Mesodermal cell (in vitro differentiated cells): ENCODE measurements around the gene RTN3.

Source experiments
- H3K27ac ChIP-seq: 2 replicates; pipeline ENCODE4 v1.7.0; 2013; ENCODE audit warnings: mild to moderate bottlenecking, low read depth, low read length, moderate library complexity; ENCODE audit not compliant: severe bottlenecking
- H3K36me3 ChIP-seq: 2 replicates; pipeline ENCODE4 v1.7.1; 2013; ENCODE audit warnings: mild to moderate bottlenecking, low read length, moderate library complexity; ENCODE audit not compliant: control insufficient read depth, insufficient read depth
- H3K4me1 ChIP-seq: one replicate; pipeline ENCODE4 v1.7.1; 2013; ENCODE audit warnings: mild to moderate bottlenecking, low read length; ENCODE audit not compliant: insufficient read depth, control insufficient read depth, poor library complexity, severe bottlenecking
- H3K4me3 ChIP-seq: 2 replicates; pipeline ENCODE4 v1.7.0; 2013; ENCODE audit warnings: low read length, control low read depth, mild to moderate bottlenecking; ENCODE audit not compliant: insufficient read depth, poor library complexity, severe bottlenecking; ENCODE audit errors: extremely low read depth
- H3K9me3 ChIP-seq: 2 replicates; pipeline ENCODE4 v1.7.1; 2013; ENCODE audit warnings: mild to moderate bottlenecking, low read length, moderate library complexity; ENCODE audit not compliant: control insufficient read depth
- WGBS, 2 experiments: methylation state at CpG; one replicate each; pipeline ENCODE4 v1.1.5; 2013; ENCODE audit warnings: missing lambda C conversion rate in 2 of 2; ENCODE audit not compliant: insufficient coverage in 2 of 2; 5-methylcytosine and 5-hydroxymethylcytosine counted together

RTN3 gene

GRCh38 chr11:63667995-63668795 lies 13.1 kb upstream of the RTN3 start:
- peaks cover 18% of the 10 kb centered on the region for H3K4me1 ChIP-seq
- H3K27ac ChIP-seq = peak overlapping the region; percentile 36
- no peaks in the 10 kb centered on the region for H3K9me3 ChIP-seq
- H3K36me3 ChIP-seq = peaks cover 6% of the 10 kb centered on the region
- WGBS, 2 experiments = 33% methylated on average over 1 of the region's 3 CpGs; no CpG with 5 or more reads in 1 of the 2 experiments
- no peak overlapping the region for H3K4me3 ChIP-seq

- WGBS, 2 experiments = 86% methylated on average over 6 of the region's 7 CpGs
- peaks cover 6% of the 10 kb centered on the region for H3K36me3 ChIP-seq
- H3K4me3 ChIP-seq = peak overlapping the region; percentile 66
- H3K4me1 ChIP-seq = peaks cover 14% of the 10 kb centered on the region
- no peak overlapping the region for H3K27ac ChIP-seq
- no peaks in the 10 kb centered on the region for H3K9me3 ChIP-seq
Observed at GRCh38 chr11:63670096-63670432, 11.2 kb upstream of the RTN3 start.

GRCh38 chr11:63670433-63671321 lies 10.6 kb upstream of the RTN3 start:
- peaks cover 14% of the 10 kb centered on the region for H3K4me1 ChIP-seq
- peaks cover 6% of the 10 kb centered on the region for H3K36me3 ChIP-seq
- peak overlapping the region; percentile 66 for H3K4me3 ChIP-seq
- H3K27ac ChIP-seq = peak overlapping the region; percentile 59
- 7 to 9% methylated on average over 56 to 57 of the region's 63 CpGs for WGBS, 2 experiments
- H3K9me3 ChIP-seq = no peaks in the 10 kb centered on the region

DNA sequence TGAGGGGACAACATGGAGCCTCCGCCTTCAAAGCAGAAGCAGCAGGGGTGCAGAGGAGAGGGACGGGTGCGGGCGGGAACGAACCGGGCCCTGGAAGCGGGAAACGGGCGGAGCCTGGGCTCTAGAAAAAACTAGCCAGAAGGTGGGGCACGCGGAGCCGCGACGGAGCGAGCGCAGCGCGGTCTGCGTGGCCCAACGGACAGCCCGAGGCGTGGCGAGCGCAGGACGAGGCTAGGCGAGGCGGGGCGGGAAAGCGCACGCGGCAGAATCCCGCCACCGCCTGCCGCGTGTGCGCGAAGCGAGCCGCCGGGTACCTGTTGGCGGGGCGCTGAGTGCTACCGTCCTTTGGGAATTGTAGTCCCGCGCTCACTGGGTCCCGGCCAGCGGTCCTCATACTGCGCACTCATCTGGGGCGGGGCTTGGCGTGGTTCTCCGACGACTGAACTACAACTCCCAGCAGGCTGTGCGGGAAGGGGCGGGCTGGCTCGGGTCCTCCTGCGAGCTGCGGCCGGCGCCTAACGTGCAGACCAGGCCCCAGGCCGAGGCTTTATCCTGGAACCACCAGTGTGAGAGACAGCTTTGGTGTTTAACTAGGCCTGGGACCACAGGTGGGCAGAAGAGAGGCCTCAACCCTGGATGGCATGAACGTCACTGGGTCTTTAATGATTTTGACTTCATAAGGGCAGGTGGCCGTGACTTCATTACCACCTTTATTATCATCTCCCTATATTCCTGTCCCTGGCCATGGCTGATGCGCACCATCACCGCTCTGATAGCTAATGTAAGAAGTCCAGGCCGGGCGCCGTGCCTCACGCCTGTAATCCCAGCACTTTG lies 9.8 kb upstream of the RTN3 start, which contains the start of gene ATL3:
ATL3 (minus strand) TSS at position 55 of the 834 bp plus-strand sequence; CDS start at position 14, 41 bp downstream.
- H3K9me3 ChIP-seq = no peaks in the 10 kb centered on the region
- peaks cover 6% of the 10 kb centered on the region for H3K36me3 ChIP-seq
- H3K4me3 ChIP-seq = peak within 1 kb of the TSS; percentile 66
- H3K4me1 ChIP-seq = peaks cover 14% of the 10 kb centered on the region
- 12 to 13% methylated on average over 66 to 69 of the region's 69 CpGs for WGBS, 2 experiments
- peak within 1 kb of the TSS; percentile 59 for H3K27ac ChIP-seq

DNA sequence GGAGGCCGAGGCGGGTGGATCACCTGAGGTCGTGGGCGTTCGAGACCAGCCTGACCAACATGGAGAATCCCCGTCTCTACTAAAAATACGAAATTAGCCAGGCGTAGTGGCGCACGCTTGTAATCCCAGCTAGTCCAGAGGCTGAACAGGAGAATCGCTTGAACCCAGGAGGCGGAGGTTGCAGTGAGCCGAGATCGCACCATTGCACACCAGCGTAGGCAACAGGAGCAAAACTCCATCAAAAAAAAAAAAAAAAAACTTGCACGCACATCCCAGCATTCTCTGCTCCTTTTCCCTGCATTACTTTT lies 9.2 kb upstream of the RTN3 start:
- H3K9me3 ChIP-seq = no peaks in the 10 kb centered on the region
- peaks cover 2% of the 10 kb centered on the region for H3K36me3 ChIP-seq
- WGBS, 2 experiments = 96 to 97% methylated on average over 14 to 15 of the region's 16 CpGs
- H3K4me1 ChIP-seq = peaks cover 12% of the 10 kb centered on the region
- H3K27ac ChIP-seq = no peak overlapping the region
- no peak overlapping the region for H3K4me3 ChIP-seq

- Histone ChIP-seq H3K9me3 (no peaks in the 10 kb centered on the region), H3K36me3 (peaks cover 2% of the 10 kb centered on the region), H3K4me1 (peaks cover 3% of the 10 kb centered on the region), H3K27ac (no peak overlapping the region), H3K4me3 (no peak overlapping the region)
- WGBS, 2 experiments = no CpG with 5 or more reads among the region's 1 CpG
Observed at GRCh38 chr11:63672936-63673539, 8.3 kb upstream of the RTN3 start.

GRCh38 chr11:63673579-63673978 lies 7.7 kb upstream of the RTN3 start:
- H3K36me3 ChIP-seq = peaks cover 2% of the 10 kb centered on the region
- no peak overlapping the region for H3K4me3 ChIP-seq
- H3K9me3 ChIP-seq = no peaks in the 10 kb centered on the region
- WGBS, 2 experiments = 80% methylated on average over 1 of the region's 4 CpGs; no CpG with 5 or more reads in 1 of the 2 experiments
- no peak overlapping the region for H3K27ac ChIP-seq
- no peaks in the 10 kb centered on the region for H3K4me1 ChIP-seq

DNA sequence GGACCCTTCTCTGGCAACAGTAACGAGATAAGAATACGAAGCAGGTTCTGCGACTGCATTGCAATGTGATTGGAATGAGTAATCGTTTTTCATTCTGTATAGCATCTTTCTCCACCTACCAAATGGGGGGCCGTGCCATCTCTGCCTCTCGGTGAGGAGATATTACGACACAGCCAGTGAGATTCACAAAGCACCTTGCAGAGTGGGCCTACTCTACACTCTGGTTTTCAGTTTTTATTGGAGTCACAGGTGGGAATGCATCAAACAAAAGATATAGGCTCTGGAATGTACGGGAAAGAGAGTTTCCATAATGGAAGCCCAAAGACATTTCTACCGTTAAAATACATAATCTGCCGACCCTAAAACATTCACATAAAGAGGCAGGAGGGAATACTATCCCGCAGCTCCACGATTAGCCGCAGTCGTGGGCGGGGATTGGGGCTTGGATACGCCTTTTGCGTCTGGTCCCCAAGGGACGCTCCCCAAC lies 423 bp upstream of the RTN3 start:
- Histone ChIP-seq H3K36me3 (peaks cover 2% of the 10 kb centered on the region), H3K4me3 (peak overlapping the region; percentile 91), H3K4me1 (peaks cover 8% of the 10 kb centered on the region), H3K9me3 (no peaks in the 10 kb centered on the region), H3K27ac (no peak overlapping the region)
- WGBS, 2 experiments = 10 to 25% methylated on average over 11 to 17 of the region's 18 CpGs

- Histone ChIP-seq H3K4me1 (peaks cover 8% of the 10 kb centered on the region), H3K36me3 (peaks cover 2% of the 10 kb centered on the region)
- WGBS, 2 experiments = 2% methylated on average over 12 to 14 of the region's 19 CpGs
Observed at GRCh38 chr11:63682066-63683021, 1.0 kb downstream of the RTN3 start.

More at GRCh38 chr11:63682066-63683021, 1.0 kb downstream of the RTN3 start:
- no peaks in the 10 kb centered on the region for H3K9me3 ChIP-seq
- H3K4me3 ChIP-seq = peak overlapping the region; percentile 91
- H3K27ac ChIP-seq = peak overlapping the region; percentile 32
